Activated T-cell treated with anti-CD3 and anti-CD28 coated beads for 24 hours (primary cell): ENCODE results near the gene ZNF778.

Experiments
- DNase-seq: peaks from one replicate; pipeline ENCODE4 v3.0.0-alpha.2; 2020; ENCODE audit warnings: low read depth

The ZNF778 gene

GRCh38 chr16:89217388-89218191 lies at the start of gene ZNF778:
Gene ZNF778 (plus strand): TSS chr16:89217703. CDS start chr16:89221128, 3,425 bp downstream.
- peak; percentile 74 for DNase-seq

- DNase-seq: no peak
These were observed 48.9 kb upstream of the ZNF778 start for GRCh38 chr16:89168381-89169189.

- no peak for DNase-seq
These were observed 47.7 kb upstream of the ZNF778 start for GRCh38 chr16:89169778-89170177.

GRCh38 chr16:89170346-89171215 lies 46.9 kb upstream of the ZNF778 start:
- DNase-seq: no peak

GRCh38 chr16:89171216-89172170 lies 46.0 kb upstream of the ZNF778 start, which contains the start of gene CDH15:
Gene CDH15 (plus strand): TSS chr16:89171748. CDS start chr16:89171832, 84 bp downstream.
- peak; percentile 93 for DNase-seq

- DNase-seq: no peak
These were observed 45.4 kb upstream of the ZNF778 start for GRCh38 chr16:89172171-89172527.

GRCh38 chr16:89172528-89173173 lies 44.9 kb upstream of the ZNF778 start:
- DNase-seq: no peak

GRCh38 chr16:89173174-89173921 lies 44.2 kb upstream of the ZNF778 start:
- no peak for DNase-seq

GRCh38 chr16:89174055-89174827 lies 43.3 kb upstream of the ZNF778 start:
- DNase-seq: no peak

GRCh38 chr16:89174877-89175276 lies 42.6 kb upstream of the ZNF778 start:
- DNase-seq: no peak

GRCh38 chr16:89175280-89176146 lies 42.0 kb upstream of the ZNF778 start:
- no peak for DNase-seq

GRCh38 chr16:89176147-89176690 lies 41.3 kb upstream of the ZNF778 start:
- DNase-seq: no peak

- no peak for DNase-seq
These were observed 40.8 kb upstream of the ZNF778 start for GRCh38 chr16:89176717-89177116.

GRCh38 chr16:89177501-89177900 lies 40.0 kb upstream of the ZNF778 start:
- DNase-seq: no peak

- no peak for DNase-seq
These were observed 38.9 kb upstream of the ZNF778 start for GRCh38 chr16:89178453-89179147.

GRCh38 chr16:89179148-89179484 lies 38.4 kb upstream of the ZNF778 start:
- no peak for DNase-seq

GRCh38 chr16:89179656-89180315 lies 37.7 kb upstream of the ZNF778 start:
- no peak for DNase-seq
